Stomach (tissue), 9 donors: ENCODE results near the gene GNB5. TPM values are rescaled to one million over a fixed set of nuclear protein-coding genes. Genes with fewer than 3 reads are reported as not detected.

ENCODE experiments used
- DNase-seq, 2 donors: peaks; one replicate each; pipeline versions ENCODE4 v3.0.0 to v3.0.0-alpha.2; 2013 to 2019
- H3K27ac ChIP-seq, 5 donors: fragments of 200-600 bp in 4 of 5; sonication (generic) in 4 of 5; one replicate each; pipeline ENCODE4 v1.5.1; 2013 to 2019; ENCODE audit warnings: mild to moderate bottlenecking in 1 of 5, moderate library complexity in 1 of 5
- H3K27me3 ChIP-seq, 3 donors: fragments of 200-600 bp; sonication (generic); one replicate each; pipeline ENCODE4 v1.5.1; 2017 to 2019; ENCODE audit warnings: mixed run types in 1 of 3
- H3K36me3 ChIP-seq, 4 donors: fragments of 200-600 bp; sonication (generic); 1 replicate in 3 of 4; 2 replicates in 1 of 4; pipeline ENCODE4 v1.5.1; 2016 to 2019
- H3K4me1 ChIP-seq, 4 donors: fragments of 200-600 bp; sonication (generic); one replicate each; pipeline ENCODE4 v1.5.1; 2016 to 2019
- H3K4me3 ChIP-seq, 4 donors: fragments of 200-600 bp; sonication (generic) in 3 of 4; one replicate each; pipeline ENCODE4 v1.5.1; 2016 to 2019; ENCODE audit warnings: mild to moderate bottlenecking in 1 of 4
- H3K9me3 ChIP-seq, 4 donors: fragments of 200-600 bp; sonication (generic); one replicate each; pipeline ENCODE4 v1.5.1; 2016 to 2019
- EP300 ChIP-seq: sonication (generic); formaldehyde crosslinking; IDR thresholded peaks from one replicate; pipeline ENCODE4 v1.6.1; 2017; ENCODE audit warnings: antibody characterized with exemption
- POLR2A ChIP-seq, 4 donors: fragments of 450-650 bp; IDR thresholded peaks; one replicate each; pipeline ENCODE4 v1.6.1; 2016; ENCODE audit warnings: antibody characterized with exemption in 4 of 4, control low read depth in 2 of 4, mild to moderate bottlenecking in 1 of 4, moderate library complexity in 1 of 4
- POLR2AphosphoS5 ChIP-seq, 3 donors: sonication (generic); formaldehyde crosslinking; IDR thresholded peaks; one replicate each; pipeline ENCODE4 v1.6.1; 2016; ENCODE audit warnings: antibody characterized with exemption in 3 of 3
- WGBS, 5 donors: extraction: QIAGEN DNeasy Blood & Tissue Kit in 3 of 5; methylation state at CpG; one replicate each; pipeline versions ENCODE4 v1.1.5 to v1.1.7; 2013 to 2018; 5-methylcytosine and 5-hydroxymethylcytosine counted together
- intact Hi-C: fragments of 100-400 bp; cut with DNase I; formaldehyde crosslinking; loops from one replicate; pipeline ENCODE4 v1.15.1; 2023; ENCODE audit warnings: low total_unique reads
- polyA plus RNA-seq, 3 donors: library from polyadenylated mRNA; stranded (reverse); fragments of 200-250 nt; gene quantifications; one replicate each; pipeline ENCODE4 v1.2.3, GENCODE V29; 2013
- total RNA-seq, 5 donors: library from RNA; depleted of rRNA; stranded (reverse); fragments of >200 nt; gene quantifications; one replicate each; pipeline versions ENCODE4 v1.1.0 to v1.2.3, GENCODE V29; 2014 to 2016
- TF ChIP-seq, protein P1 (sequence below), 7 experiments: fragments of 450-650 bp in 4 of 7; fragments of 200-600 bp in 3 of 7; sonication (generic) in 3 of 7; IDR thresholded peaks; one replicate each; pipeline ENCODE4 v1.5.1; 2016 to 2019; ENCODE audit warnings: antibody characterized with exemption in 7 of 7, control low read depth in 2 of 7, mild to moderate bottlenecking in 1 of 7
- donor health status: healthy with polysubstance abuse.
- donor health status: Bipolar disorder and iron deficiency.
- donor health status: healthy.

The GNB5 gene
- total and polyA plus RNA-seq, 8 donors: 6.4 to 291 (median 12.7) TPM

DNA sequence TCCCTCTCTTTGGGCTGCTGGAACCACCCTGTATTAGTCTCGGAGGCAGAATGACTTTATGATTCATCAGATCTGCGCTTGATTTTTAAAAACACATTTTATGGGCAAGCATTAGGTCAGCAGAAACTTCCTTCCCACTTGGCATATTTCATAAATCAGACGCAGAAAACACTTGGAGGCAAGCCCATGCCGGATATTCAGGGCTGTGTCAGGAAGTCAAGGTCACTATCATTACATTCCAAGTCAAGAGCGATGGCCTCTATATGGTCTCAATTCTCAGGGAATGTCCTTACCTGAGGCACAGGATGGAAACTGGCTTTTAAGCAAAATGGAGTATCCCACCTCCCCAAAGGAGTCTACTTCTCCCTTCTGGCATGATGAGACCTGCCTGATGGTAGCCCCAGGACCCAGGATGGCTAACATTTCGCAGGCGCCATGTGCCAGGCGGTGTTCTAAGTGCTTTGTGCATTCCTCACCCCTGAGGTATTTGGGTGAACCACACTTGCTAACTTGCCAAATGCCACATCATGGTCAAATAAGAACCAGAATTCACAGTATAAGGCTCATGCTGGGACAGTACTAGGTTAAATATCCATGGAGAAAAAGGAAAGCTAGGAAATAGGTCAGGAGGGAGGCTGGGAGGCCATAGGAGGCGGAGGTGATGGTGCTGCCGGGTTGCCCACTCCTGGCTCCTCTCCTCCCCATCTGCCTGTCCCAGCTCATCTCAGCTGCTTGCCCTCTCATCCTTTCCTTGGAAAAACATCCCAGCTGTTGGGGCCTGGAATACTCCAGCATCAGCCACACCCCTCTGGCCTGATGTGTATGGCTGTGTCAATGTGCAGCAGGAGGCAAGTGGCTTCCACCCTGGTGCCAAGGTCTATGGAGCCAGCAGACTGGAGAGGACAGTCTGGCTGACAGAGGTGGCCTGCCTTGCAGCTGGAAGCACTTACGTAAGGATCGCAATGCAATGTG lies 97.4 kb downstream of the GNB5 start:
- TF ChIP-seq POLR2A (IDR thresholded peaks at IDR 0.05): no peak
- TF ChIP-seq POLR2AphosphoS5 (IDR thresholded peaks at IDR 0.05): no peak
- TF ChIP-seq, protein P1, sequence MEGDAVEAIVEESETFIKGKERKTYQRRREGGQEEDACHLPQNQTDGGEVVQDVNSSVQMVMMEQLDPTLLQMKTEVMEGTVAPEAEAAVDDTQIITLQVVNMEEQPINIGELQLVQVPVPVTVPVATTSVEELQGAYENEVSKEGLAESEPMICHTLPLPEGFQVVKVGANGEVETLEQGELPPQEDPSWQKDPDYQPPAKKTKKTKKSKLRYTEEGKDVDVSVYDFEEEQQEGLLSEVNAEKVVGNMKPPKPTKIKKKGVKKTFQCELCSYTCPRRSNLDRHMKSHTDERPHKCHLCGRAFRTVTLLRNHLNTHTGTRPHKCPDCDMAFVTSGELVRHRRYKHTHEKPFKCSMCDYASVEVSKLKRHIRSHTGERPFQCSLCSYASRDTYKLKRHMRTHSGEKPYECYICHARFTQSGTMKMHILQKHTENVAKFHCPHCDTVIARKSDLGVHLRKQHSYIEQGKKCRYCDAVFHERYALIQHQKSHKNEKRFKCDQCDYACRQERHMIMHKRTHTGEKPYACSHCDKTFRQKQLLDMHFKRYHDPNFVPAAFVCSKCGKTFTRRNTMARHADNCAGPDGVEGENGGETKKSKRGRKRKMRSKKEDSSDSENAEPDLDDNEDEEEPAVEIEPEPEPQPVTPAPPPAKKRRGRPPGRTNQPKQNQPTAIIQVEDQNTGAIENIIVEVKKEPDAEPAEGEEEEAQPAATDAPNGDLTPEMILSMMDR (IDR thresholded peaks at IDR 0.05): no peak
- no peak for TF ChIP-seq EP300
- 67 to 83% (median 73%) methylated on average over 12 of the region's 12 CpGs for WGBS, 5 donors
- no peaks in the 10 kb centered on the region for H3K36me3 ChIP-seq
- peaks cover 0 to 18% (median 3%) of the 10 kb centered on the region in 4 donors for H3K4me1 ChIP-seq
- intact Hi-C loops: no loop called here
- no peak overlapping the region for H3K4me3 ChIP-seq
- no peaks in the 10 kb centered on the region for H3K27me3 ChIP-seq
- H3K9me3 ChIP-seq: peaks cover 0 to 8% (median 6%) of the 10 kb centered on the region in 4 donors
- H3K27ac ChIP-seq: peak overlapping the region in 1 of 5 donors; percentile 21
- DNase-seq: no peak

DNA sequence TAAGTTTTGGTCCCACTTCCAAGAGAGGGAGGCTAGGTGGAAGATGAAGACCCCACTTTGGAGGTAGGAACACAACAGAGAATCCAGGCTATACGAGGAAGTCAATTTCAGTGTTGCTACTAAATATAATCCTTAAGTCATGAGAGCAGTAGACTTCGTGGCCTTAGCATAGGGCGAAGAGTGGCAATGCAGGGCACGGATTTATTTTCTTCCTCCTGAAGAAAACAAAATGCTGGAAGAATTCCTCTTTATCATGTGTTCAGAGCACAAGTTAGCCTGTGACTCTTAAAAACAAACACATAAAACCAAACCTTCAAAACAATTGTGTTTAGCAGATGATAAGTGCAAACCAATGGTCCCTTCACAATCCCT lies 98.0 kb downstream of the GNB5 start:
- no peak for DNase-seq
- H3K27me3 ChIP-seq: no peaks in the 10 kb centered on the region
- no peak overlapping the region for H3K27ac ChIP-seq
- WGBS, 5 donors: 66 to 81% (median 79%) methylated on average over 4 of the region's 4 CpGs
- H3K4me1 ChIP-seq: peaks cover 0 to 18% (median 3%) of the 10 kb centered on the region in 4 donors
- H3K9me3 ChIP-seq: peaks cover 0 to 8% (median 6%) of the 10 kb centered on the region in 4 donors
- no peaks in the 10 kb centered on the region for H3K36me3 ChIP-seq
- intact Hi-C loops: no loop called here
- TF ChIP-seq POLR2AphosphoS5 (IDR thresholded peaks at IDR 0.05): no peak
- TF ChIP-seq POLR2A (IDR thresholded peaks at IDR 0.05): no peak
- no peak for TF ChIP-seq EP300
- TF ChIP-seq, protein P1 (IDR thresholded peaks at IDR 0.05): no peak
- no peak overlapping the region for H3K4me3 ChIP-seq

GRCh38 chr15:52090193-52090592 lies 101.0 kb downstream of the GNB5 start:
- Histone ChIP-seq H3K4me3 (no peak overlapping the region), H3K4me1 (peaks cover 0 to 15% (median 3%) of the 10 kb centered on the region in 4 donors), H3K36me3 (no peaks in the 10 kb centered on the region), H3K27ac (no peak overlapping the region), H3K9me3 (peaks cover 6 to 23% (median 18%) of the 10 kb centered on the region in 4 donors), H3K27me3 (no peaks in the 10 kb centered on the region)
- intact Hi-C loops: no loop called here
- TF ChIP-seq POLR2AphosphoS5 (IDR thresholded peaks at IDR 0.05) (no peak), EP300 (no peak), POLR2A (IDR thresholded peaks at IDR 0.05) (no peak)
- TF ChIP-seq, protein P1 (IDR thresholded peaks at IDR 0.05): no peak
- DNase-seq: no peak

GRCh38 chr15:52086011-52086786 lies 105.0 kb downstream of the GNB5 start:
- H3K4me1 ChIP-seq: no peaks in the 10 kb centered on the region
- 80 to 91% (median 85%) methylated on average over 5 of the region's 5 CpGs for WGBS, 5 donors
- DNase-seq: no peak
- H3K27me3 ChIP-seq: no peaks in the 10 kb centered on the region
- peaks cover 6 to 23% (median 18%) of the 10 kb centered on the region in 4 donors for H3K9me3 ChIP-seq
- no peaks in the 10 kb centered on the region for H3K36me3 ChIP-seq
- intact Hi-C loops: loop anchor here (10.0 kb wide), 1 partner anchor 111 kb away; the partner anchor contains the start of gene LEO1
- no peak overlapping the region for H3K4me3 ChIP-seq
- TF ChIP-seq, protein P1 (IDR thresholded peaks at IDR 0.05): no peak
- TF ChIP-seq POLR2A (IDR thresholded peaks at IDR 0.05) (no peak), EP300 (no peak), POLR2AphosphoS5 (IDR thresholded peaks at IDR 0.05) (no peak)
- no peak overlapping the region for H3K27ac ChIP-seq
